HL-60 (cell line): ENCODE measurements around the gene WWP2.

ENCODE experiments used
- GABPA ChIP-seq: IDR thresholded peaks from 2 replicates; pipeline ENCODE4 v1.6.1; 2012; ENCODE audit warnings: low read depth
- POLR2AphosphoS5 ChIP-seq: IDR thresholded peaks from 2 replicates; pipeline ENCODE4 v1.6.1; 2012; ENCODE audit warnings: low read depth
- SPI1 ChIP-seq: IDR thresholded peaks from 2 replicates; pipeline ENCODE4 v1.6.1; 2012; ENCODE audit warnings: low read depth, mild to moderate bottlenecking, borderline replicate concordance
- TF ChIP-seq, protein P1 (sequence below): IDR thresholded peaks from one replicate; pipeline ENCODE4 v1.5.1; 2011; ENCODE audit warnings: low read length, control low read depth, inconsistent platforms; ENCODE audit not compliant: insufficient read depth
- TF ChIP-seq, protein P2 (sequence below): IDR thresholded peaks from 2 replicates; pipeline ENCODE4 v1.6.1; 2012; ENCODE audit warnings: low read depth; ENCODE audit not compliant: insufficient replicate concordance

GRCh38 chr16:69860233-69861231 is 98.4 kb downstream of the WWP2 start:
- TF ChIP-seq, protein P1, sequence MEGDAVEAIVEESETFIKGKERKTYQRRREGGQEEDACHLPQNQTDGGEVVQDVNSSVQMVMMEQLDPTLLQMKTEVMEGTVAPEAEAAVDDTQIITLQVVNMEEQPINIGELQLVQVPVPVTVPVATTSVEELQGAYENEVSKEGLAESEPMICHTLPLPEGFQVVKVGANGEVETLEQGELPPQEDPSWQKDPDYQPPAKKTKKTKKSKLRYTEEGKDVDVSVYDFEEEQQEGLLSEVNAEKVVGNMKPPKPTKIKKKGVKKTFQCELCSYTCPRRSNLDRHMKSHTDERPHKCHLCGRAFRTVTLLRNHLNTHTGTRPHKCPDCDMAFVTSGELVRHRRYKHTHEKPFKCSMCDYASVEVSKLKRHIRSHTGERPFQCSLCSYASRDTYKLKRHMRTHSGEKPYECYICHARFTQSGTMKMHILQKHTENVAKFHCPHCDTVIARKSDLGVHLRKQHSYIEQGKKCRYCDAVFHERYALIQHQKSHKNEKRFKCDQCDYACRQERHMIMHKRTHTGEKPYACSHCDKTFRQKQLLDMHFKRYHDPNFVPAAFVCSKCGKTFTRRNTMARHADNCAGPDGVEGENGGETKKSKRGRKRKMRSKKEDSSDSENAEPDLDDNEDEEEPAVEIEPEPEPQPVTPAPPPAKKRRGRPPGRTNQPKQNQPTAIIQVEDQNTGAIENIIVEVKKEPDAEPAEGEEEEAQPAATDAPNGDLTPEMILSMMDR: no peak
- TF ChIP-seq POLR2AphosphoS5 (no peak), SPI1 (no peak), GABPA (no peak)
- TF ChIP-seq, protein P2, sequence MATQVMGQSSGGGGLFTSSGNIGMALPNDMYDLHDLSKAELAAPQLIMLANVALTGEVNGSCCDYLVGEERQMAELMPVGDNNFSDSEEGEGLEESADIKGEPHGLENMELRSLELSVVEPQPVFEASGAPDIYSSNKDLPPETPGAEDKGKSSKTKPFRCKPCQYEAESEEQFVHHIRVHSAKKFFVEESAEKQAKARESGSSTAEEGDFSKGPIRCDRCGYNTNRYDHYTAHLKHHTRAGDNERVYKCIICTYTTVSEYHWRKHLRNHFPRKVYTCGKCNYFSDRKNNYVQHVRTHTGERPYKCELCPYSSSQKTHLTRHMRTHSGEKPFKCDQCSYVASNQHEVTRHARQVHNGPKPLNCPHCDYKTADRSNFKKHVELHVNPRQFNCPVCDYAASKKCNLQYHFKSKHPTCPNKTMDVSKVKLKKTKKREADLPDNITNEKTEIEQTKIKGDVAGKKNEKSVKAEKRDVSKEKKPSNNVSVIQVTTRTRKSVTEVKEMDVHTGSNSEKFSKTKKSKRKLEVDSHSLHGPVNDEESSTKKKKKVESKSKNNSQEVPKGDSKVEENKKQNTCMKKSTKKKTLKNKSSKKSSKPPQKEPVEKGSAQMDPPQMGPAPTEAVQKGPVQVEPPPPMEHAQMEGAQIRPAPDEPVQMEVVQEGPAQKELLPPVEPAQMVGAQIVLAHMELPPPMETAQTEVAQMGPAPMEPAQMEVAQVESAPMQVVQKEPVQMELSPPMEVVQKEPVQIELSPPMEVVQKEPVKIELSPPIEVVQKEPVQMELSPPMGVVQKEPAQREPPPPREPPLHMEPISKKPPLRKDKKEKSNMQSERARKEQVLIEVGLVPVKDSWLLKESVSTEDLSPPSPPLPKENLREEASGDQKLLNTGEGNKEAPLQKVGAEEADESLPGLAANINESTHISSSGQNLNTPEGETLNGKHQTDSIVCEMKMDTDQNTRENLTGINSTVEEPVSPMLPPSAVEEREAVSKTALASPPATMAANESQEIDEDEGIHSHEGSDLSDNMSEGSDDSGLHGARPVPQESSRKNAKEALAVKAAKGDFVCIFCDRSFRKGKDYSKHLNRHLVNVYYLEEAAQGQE: no peak
